ENCODE measurements around the gene AUTS2. TPM values are rescaled to one million over a fixed set of nuclear protein-coding genes. Genes with fewer than 3 reads are reported as not detected.

The AUTS2 gene
- total and polyA plus RNA-seq, 9 of the 15 experiments (the other 6 are each of a cell fraction or from before 2014, with no cell fraction given) = 0.58 TPM; not detected in 8

- TF ChIP-seq ATF6 (CRISPR knock-in tag; IDR thresholded peaks at IDR 0.05) (no peak), CREBBP (IDR thresholded peaks at IDR 0.05; ENCODE audit: low read depth, low read length) (no peak), THRA (IDR thresholded peaks at IDR 0.05) (no peak), ZNF274 (IDR thresholded peaks at IDR 0.05; ENCODE audit: borderline replicate concordance, low read depth, low read length) (no peak)
- TF ChIP-seq, protein P1, sequence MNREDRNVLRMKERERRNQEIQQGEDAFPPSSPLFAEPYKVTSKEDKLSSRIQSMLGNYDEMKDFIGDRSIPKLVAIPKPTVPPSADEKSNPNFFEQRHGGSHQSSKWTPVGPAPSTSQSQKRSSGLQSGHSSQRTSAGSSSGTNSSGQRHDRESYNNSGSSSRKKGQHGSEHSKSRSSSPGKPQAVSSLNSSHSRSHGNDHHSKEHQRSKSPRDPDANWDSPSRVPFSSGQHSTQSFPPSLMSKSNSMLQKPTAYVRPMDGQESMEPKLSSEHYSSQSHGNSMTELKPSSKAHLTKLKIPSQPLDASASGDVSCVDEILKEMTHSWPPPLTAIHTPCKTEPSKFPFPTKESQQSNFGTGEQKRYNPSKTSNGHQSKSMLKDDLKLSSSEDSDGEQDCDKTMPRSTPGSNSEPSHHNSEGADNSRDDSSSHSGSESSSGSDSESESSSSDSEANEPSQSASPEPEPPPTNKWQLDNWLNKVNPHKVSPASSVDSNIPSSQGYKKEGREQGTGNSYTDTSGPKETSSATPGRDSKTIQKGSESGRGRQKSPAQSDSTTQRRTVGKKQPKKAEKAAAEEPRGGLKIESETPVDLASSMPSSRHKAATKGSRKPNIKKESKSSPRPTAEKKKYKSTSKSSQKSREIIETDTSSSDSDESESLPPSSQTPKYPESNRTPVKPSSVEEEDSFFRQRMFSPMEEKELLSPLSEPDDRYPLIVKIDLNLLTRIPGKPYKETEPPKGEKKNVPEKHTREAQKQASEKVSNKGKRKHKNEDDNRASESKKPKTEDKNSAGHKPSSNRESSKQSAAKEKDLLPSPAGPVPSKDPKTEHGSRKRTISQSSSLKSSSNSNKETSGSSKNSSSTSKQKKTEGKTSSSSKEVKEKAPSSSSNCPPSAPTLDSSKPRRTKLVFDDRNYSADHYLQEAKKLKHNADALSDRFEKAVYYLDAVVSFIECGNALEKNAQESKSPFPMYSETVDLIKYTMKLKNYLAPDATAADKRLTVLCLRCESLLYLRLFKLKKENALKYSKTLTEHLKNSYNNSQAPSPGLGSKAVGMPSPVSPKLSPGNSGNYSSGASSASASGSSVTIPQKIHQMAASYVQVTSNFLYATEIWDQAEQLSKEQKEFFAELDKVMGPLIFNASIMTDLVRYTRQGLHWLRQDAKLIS (CRISPR knock-in tag; IDR thresholded peaks at IDR 0.05) = no peak
These were observed 284.0 kb downstream of the AUTS2 start (continued) for GRCh38 chr7:69882269-69882668.
